Measurements from ENCODE around the gene ADSL.
A peak's percentile ranks its signal among the peaks of the same experiment; 100 is the strongest.
"Not testable (repeated sequence)": the region's sequence is repeated elsewhere in the genome, so short reads cannot be mapped to it uniquely, and the experiment has no call there.

Gene ADSL

DNA sequence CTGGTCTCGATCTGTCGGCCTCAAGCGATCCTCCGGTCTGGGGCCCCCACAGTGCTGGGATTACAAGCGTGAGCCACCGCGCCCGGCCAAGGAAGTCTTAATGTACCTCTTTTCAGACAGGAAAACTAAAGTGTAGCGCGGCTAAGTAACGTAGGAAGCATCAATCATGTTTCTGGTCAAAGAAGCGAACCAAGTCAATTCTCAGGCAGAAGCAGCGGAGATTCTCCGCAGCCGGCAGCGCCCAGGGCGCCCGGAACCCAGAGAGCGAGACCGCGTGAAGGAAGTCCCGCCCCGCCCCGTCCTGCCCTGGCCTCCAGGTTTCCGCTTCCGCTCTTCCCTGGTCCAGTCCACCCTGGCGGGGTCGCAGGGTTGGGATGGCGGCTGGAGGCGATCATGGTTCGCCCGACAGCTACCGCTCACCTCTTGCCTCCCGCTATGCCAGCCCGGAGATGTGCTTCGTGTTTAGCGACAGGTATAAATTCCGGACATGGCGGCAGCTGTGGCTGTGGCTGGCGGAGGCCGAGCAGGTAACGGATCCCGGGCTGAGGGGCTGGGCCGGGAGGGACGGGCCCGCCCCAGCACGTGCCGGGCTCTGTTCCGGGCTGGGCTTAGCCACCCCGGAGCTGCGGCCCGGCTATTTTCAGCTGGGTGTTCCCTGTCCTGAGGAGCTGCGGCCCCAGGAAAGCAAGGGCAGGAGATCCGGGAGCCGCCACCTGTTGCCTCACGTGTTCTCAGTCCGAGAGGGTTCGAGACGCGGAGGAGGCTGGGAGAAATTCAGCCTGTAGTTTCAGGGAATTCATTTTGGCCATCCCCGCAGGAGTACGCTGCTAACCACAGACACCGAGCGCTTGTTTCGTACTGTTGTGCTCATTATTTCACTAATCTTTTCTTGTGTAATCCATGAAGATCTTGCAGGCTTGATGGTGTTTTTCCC is at the start of gene ADSL:
TSS of gene ADSL (plus strand) at position 316 of the 934 bp plus-strand sequence. CDS start at position 375, 59 bp downstream.
- DNase-seq (ENCODE audit: low spot score): peak; percentile 87

DNA sequence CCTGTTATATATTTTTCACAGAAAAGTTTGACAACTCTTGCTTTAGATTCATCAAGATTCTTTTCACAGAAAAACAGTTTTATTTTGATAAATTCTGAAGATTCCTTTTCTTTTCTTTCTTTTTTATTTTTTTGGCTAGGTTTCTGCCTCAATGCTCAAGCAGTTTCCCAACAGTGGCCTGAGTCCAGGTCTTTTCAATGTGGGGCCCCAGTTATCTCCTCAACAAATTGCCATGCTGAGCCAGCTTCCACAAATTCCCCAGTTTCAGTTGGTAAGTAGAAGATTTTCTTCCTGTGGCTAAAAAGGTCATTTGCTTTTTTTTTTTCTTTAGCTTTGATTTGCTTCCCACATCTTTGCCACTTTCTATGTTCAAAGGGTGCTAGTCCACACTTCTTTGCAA is 46.0 kb upstream of the ADSL start:
- DNase-seq (ENCODE audit: low spot score): no peak

DNA sequence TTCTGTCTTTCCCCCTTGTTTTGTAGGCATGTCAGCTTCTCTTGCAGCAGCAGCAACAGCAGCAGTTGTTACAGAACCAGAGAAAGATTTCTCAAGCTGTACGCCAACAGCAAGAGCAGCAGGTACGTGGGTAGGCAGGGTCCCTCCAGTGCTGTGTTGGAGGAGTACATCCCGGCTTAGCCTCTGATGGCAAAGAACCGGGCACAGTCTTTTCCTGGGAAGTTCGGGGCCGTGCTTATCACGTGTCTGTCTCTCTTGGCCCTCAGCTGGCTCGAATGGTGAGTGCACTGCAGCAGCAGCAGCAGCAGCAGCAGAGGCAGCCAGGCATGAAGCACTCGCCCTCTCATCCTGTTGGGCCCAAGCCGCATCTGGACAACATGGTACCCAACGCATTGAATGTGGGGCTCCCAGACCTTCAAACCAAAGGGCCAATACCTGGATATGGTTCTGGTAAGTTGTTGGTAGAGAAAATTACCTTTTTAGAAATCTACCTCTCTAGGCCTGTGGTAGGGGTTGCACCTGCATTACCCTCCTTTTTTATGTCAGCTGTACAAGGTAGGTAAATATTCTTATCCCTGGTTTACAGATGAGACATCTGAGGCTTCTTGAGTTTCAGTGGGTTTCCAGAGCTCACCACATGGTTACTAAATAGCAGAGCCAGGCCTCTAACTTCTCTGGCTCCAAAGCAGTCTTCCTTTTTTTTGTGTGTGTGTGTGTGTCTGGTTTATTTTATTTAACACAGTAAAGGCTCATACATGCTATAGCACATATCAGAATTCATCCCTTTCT is 45.2 kb upstream of the ADSL start:
- DNase-seq (ENCODE audit: low spot score): no peak

DNA sequence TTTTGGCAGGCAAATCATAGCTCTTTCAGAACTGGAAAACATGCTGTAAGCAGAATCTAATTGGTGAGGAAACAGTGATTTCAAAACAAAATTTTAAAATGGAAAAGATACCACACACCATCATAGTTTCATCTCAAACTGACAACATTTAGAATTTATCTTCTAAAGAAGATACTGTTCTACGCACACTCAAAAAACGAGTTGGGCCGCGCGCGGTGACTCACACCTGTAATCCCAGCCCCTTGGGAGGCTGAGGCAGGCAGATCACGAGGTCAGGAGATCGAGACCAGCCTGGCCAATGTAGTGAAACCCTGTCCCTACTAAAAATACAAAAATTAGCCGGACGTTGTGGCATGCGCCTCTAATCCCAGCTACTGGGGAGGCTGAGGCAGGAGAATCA is 44.2 kb upstream of the ADSL start:
- no peak for DNase-seq (ENCODE audit: low spot score)

DNA sequence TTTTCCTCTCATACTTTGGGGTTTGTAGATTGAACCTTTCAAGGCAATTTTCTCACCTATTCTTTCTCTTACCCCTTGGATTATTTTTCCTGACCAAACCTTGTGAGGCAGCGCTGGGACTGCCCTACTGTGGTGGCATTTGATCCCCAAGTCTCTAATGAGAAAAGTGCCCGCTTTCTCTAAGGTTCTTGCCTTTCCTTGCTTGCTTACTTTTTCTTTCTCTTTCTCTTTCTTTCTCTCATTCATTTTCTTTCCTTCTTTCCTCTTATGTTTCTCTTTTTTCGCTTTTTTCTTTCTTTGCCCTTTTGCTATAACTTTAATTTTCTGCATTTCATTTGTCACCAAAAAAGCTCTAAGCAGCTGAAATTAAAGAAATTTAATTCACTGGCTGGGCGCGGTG is 40.7 kb upstream of the ADSL start:
- DNase-seq (ENCODE audit: low spot score): no peak

DNA sequence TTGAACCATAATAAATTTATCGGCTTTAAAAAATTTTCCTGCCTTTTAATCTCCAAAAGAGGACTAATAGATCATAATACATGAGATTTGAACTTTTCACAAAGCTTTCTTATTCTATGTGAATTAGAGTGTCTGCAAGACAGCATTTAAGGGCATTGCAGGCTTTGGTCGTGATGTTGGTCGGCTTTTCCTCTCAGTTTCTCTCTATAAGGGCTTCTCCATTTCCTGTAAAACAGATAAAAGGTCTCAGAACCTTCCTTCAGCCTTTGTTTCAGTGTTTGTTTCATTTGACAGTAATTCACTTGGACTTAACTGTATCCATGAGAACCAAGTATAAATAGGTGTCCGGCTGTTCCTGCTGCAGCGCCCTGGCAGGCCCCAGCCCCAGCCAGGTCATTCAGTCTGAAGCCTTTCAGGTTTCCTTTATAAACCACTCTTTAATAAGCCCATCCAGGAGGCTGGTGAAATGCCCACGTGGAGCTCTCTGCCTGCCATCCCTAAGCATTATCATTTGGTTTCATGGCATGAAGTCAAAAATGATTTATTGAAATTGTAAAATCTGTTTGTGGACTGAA is 37.2 kb upstream of the ADSL start:
- no peak for DNase-seq (ENCODE audit: low spot score)

DNA sequence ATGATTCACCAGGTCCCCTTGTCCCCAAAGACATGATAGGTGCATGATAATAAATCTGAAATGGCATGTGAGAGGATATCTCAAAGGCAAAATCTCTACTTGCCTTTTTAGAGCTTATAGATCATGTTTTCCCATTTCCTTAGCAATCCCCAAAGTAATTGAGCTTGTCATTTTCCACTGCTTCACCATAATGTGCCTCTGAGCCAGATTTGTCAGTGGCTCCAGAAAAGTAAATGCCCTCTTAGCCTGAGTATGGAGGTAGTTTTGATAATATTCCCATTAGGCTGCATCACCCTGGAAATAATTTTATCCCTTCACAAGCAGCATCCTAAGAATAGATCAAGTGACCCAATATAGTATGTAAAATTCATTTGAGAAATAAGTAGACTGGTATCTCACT is 36.7 kb upstream of the ADSL start:
- DNase-seq (ENCODE audit: low spot score): no peak

DNA sequence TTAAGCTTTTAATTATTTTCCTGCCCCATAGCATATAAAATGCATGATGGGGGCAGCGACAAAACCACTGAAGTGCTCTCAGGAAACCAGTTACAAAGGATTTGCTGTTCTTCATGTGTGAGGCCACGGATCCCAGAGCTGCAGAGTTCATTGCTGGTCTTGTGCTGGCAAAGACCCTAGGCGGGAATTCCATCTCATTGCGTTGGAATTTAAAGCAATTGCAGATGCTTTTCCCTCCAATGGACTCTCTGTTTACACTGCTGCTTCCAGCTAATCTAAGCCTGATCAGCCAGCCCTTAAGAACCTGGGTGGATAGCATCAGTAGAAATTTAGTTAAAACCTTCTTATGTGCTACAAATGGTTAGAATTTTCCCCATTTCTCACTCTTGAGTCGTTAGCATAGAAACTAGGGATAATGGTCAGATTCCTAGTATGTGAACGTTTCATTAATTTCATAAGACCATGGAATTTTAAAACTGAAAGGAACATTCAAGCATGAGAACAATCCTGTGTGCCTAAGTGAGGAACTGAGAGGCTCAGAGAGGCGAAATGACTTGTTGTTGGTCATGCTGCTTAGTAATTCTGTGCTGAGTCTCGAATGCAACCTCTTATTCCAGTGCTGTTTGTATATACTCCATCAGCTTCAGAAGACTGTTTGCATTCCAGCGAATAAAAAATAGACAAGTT is 36.1 kb upstream of the ADSL start:
- DNase-seq (ENCODE audit: low spot score): no peak

DNA sequence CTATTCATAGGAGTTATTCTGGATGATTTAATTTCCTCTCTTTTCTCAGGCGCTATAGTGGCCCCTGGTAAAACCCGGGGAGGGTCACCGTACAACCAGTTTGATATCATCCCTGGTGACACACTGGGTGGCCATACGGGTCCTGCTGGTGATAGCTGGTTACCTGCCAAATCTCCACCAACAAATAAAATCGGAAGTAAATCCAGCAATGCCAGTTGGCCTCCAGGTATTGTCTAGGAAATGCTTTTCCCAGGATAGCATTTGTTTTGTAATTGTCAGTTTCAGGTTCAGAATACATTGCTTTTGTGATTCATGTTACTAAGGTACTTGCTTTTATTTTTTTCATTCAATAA is 35.6 kb upstream of the ADSL start:
- no peak for DNase-seq (ENCODE audit: low spot score)

DNA sequence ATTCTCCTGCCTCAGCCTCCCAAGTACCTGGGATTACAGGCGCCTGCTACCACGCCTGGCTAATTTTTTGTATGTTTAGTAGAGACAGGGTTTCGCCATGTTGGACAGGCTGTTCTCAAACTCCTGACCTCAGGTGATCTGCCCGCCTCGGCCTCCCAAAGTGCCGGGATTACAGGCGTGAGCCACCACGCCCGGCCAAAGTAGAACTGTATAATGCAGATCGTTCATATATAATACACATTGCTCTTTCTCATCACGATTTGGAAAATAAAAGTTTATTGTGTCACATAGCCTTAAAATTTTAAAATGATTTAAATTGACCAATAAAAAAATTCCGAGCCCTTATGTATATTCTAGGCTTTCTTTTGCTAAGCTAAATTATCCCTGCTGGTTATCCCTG is 34.7 kb upstream of the ADSL start:
- not testable (repeated sequence) for DNase-seq (ENCODE audit: low spot score)

DNA sequence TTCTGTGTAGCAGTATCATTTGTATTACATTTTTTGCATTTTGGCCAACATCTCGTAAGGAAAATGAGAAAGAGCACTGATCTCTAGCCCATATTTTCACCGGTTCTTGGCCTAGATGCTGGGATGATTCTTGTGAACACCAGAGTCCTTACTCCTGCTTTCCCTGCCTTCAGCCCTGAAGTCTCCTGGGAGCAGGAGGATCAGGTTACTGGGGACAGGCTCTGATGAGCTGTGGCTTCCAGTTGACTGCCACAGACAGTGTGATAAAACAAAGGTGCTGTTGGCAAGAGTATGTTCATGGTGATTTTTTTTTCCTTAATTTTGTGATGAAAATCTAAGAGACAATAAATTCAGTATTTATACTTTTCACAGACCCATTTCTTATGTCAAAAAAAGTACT is 34.2 kb upstream of the ADSL start:
- DNase-seq (ENCODE audit: low spot score): no peak

DNA sequence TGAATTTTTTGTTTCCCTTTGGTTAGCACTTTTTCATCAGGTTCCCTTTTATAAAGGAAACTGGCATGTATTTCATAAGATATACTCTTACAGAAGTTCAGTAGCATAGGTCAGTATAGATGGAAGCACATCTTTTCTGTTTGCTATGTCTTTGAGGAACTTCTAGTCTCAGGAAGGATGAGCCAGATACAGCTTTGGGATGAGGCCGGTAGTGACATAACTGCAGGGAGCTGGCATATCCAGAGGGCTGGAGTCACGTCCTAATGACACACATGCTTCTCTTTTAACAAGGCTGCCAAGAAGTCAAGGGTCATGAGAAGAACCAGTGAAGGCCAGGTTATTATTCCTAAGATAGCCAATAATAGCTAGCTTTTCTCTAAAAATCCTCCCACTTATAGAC is 33.3 kb upstream of the ADSL start:
- DNase-seq (ENCODE audit: low spot score): no peak

DNA sequence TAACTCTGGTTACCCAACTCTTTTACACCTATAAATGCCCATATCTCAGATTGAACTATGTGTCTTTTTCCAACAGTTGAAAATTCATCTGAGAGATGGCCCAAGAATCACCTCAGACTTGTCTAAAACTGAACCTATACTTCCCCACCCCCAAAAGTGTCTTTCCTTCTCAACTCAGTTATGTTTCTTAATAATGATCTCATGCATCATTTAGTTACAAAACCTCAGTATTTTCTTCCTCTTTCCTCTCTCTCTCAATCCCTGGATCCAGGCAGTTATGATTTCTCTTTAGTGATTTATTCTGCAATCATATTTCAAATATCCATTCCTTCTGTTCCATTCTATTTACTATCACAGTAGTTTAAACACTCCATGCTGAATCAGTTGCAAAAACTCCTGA is 32.3 kb upstream of the ADSL start:
- DNase-seq (ENCODE audit: low spot score): no peak

DNA sequence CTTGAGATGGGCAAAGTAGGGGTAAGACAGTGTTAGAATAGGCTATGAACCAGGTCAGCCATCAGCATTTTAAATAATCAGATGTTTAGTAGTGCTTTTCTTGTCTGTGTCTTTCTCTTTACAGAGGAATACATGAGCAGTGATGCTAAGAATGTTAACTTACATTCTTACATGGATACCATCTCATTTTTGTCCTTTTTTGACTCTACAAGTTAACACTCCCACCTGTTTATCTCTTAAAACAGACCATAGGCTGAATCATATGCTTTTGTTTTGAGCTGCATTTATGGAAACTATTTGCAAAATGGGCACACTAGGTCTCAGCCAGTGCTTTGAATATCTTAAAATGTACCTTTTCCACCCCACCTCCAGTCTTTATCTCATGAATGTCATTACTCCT is 25.6 kb upstream of the ADSL start:
- no peak for DNase-seq (ENCODE audit: low spot score)

DNA sequence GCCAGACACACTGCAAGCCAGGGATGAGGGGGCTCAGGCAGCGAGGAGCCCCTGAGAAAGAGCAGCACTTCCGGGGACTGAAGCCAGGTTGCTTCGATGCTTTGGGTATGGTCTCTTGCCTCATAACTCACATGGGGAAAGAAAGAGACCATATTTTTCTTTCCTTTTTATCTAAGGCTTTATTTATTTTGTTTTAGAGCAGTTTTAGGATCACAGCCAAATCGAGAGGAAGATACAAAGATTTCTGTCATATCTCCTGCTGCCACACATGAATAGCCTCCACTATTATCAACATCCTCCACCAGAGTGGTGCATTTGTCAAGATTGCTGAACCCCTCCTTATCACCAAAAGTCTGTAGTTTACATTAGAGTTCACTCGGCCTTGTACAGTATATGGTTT is 24.3 kb upstream of the ADSL start:
- no peak for DNase-seq (ENCODE audit: low spot score)

DNA sequence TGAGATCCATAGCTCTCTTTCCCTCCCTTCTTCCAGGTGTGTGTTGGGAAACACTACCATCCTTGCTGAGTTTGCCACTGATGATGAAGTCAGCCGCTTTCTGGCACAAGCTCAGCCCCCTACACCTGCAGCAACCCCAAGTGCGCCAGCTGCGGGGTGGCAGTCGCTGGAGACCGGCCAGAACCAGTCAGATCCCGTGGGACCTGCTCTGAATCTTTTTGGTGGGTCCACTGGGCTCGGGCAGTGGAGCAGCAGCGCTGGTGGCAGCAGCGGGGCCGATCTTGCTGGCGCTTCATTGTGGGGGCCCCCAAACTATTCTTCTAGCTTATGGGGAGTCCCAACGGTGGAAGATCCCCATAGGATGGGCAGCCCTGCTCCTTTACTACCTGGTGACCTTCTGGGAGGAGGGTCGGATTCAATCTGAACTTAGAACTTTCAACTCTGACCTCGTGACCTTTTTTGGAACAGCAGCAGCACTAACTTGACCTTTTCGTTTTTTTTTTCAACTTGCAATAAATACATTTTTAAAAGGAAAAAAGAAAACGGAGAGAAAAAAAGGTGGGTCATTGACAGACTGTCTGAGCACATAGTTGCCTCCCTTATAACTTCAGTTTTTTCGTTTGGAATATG is 23.4 kb upstream of the ADSL start:
- no peak for DNase-seq (ENCODE audit: low spot score)

DNA sequence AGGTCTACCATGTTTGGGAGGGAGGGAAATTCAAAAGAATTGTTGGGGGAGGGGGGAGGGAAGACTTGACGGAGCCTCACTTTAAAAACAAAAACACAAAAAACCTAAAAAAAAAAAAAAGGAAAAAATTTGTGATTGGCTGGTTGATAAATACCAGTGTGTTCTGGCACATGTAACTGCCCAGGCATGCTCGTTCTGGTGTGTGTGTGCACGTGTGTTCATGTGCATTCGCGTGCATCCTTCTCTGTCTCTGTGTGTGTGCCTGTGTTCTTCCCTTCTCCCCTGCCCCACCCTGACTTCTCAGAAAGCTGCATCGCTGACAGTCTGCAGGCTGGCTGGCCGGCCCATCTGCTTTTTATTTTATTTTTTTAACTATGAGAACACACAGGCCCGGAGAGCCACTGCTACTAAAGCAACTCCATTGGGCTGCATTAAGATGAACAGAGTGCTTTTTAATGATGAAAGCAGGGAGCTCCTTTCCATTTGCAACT is 22.6 kb upstream of the ADSL start:
- no peak for DNase-seq (ENCODE audit: low spot score)

DNA sequence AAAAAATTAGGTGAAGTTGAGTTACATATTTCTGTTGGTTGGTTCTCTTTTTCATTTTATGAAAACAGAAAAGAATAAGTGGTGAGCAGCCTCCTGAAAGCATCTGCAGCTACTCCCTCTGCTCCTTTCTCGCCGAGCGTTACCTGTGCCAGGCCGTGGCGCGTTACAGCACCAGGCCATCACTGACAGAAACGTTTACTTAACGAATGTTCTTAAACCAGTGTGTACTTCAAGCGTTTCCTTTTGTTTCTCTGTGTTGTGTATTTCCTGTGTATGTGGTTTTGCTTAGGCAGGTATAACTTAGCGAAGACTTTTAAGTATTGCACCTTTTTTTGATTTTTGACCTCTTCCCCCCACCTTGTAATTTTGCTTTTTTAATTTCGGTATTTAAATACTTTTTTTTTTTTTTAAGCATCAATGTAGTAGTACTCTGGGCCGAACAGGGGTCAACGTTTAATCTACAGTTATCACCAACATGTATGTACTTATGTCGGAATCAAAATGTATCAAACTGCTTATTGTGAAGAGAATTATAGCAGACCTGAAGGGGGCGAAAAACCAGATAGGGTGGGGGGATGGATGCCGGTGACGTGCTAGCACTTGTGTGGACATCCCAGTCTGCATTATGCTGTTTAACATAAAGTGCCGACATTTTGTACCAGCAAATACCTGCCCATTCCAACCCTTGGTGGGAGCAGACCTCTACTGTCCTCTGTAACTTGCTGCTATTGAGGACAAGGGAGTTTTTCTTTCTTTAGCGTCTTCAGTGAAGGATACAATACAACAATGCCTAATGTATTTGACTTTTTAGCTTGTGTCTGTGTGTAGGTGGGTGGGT is 21.6 kb upstream of the ADSL start:
- DNase-seq (ENCODE audit: low spot score): no peak

DNA sequence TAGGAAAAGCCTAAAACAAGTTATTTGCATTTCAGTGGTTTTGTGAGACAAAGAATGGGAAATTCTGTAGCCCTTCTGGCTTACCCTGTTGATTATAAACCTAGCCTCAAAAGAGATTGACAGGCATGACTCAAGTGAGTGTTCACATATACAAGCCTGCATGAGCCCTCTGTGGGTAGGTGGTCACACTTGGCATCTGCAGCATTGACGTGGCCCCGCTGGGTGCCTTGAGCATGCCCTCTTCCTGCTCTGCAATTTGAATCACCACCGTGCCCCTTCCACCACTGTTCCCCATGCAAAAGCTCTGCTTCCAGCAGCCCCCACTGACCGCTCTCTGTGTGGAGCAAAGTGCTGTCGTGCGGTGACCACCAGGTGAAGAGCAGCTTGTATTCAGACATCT is 21.0 kb upstream of the ADSL start:
- no peak for DNase-seq (ENCODE audit: low spot score)

DNA sequence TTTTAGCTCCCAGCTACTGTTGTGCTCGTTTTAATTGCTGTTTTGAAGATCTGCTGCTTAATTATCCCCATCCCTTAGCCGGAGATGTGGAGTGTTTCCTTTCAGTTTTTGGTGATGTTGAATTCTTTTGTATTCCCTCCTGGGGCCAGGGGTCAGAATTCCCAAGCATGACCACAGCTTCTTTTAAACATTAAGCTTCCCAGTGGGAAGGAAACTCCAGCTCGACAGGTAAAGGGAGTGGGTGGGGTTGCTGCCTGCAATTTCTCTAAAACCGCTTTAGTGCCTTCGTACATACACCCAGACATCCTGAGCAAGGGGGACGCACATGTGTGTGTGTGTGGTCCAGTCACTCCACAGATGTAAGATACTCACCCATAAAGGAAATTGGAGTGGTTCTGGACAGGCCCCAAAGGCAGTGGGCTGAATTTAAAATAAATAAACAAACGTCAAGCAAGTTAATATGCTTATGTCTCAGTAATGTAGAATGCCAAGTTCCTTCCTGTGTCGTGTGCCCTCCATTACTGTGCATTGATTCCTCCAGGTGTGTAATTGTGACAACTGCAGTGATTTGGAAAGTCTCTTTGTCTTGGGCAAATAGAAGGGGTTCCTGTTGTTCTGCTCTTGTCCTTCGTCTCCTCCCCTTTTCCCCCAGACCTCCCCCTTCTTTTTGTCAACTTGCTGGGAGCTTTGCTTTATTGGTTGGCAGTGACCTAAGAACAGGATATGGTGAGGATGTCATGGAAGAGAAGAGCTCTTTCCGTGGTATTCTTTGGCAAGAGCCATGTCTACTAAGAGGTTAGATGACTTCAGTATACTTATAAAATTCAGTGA is 19.2 kb upstream of the ADSL start:
- peak; percentile 22 for DNase-seq (ENCODE audit: low spot score)
